GM19324 (cell line): ENCODE results near the gene FAM43A.

Experiments used
- ATAC-seq: cut with Tn5 transposase; IDR thresholded peaks from one replicate; pipeline ENCODE4 v1.9.1; 2021; ENCODE audit warnings: mild to moderate bottlenecking, moderate library complexity; ENCODE audit not compliant: unreplicated experiment, low FRiP score

The FAM43A gene

DNA sequence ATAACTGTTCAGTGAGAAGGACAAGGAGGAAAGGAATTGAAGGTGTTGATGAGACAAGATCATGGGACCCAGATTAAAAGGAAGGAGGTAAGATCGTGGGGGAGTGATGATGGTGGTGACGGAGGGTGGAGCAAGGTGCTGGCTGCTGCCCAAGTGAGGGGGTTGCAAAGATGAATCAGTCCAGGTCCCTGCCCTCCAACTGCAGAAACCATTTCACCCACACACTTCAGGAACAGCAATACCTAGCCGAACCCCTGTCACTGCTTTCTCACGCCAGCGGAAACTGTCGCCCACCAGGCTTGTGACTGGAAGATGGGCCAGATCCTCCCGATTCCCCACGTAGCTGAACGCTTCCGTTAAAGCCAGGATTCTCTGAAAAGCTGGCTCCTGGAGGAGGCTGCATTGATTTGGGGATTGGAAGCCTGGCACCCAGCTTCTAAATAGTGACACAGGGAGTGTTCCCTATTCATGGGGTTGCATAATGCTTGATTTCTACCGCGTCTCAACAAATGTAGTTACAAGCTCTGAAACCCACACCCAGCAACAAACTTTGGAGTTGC, 10.5 kb upstream of the FAM43A start:
- ATAC-seq: no peak

DNA sequence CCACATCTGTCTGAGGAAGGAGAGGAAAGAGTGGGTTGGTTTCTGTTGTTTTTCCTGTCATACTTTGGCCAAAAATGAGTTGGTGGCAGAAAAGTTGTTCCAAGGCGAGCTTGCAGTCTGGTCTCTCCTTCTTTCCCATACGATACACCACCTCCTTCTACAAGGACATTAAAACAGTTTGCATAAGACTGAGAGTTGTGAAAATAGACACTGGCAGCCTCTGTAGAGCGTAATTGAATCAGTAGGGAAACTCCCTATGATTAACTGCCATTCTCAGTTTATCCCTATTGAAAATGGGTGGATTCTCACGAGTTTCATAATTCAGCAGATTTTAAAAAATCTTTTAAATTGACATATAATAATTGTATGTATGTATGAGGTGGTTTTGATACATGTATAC, 10.0 kb upstream of the FAM43A start:
- no peak for ATAC-seq

GRCh38 chr3:194676471-194676870, 9.2 kb upstream of the FAM43A start:
- no peak for ATAC-seq

- ATAC-seq: no peak
Measured at GRCh38 chr3:194680888-194681615, 4.6 kb upstream of the FAM43A start.

DNA sequence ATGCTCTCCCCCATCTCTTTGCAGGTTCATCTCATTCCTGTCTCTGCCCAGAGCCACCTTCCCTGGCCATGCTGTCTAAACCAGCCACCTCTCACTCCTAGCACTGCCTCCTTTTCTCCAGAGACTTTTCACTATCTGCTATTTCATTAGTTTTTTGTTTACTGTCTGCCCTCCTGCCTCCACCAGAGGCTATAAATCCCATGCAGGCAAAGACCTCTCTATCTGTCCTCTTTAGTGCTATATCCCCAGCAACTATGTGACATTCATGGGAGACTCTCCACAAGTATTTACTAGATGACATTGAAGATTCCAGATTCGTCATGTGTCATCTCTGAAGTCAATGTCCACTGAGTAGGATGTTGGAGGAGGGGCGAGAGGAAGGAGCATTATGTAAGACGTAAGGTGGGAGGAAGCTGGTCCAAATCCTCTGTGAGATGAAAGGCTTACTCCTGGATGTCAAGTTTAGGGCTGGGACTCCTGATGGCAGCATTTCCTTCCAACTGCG, 3.4 kb upstream of the FAM43A start:
- ATAC-seq: no peak

DNA sequence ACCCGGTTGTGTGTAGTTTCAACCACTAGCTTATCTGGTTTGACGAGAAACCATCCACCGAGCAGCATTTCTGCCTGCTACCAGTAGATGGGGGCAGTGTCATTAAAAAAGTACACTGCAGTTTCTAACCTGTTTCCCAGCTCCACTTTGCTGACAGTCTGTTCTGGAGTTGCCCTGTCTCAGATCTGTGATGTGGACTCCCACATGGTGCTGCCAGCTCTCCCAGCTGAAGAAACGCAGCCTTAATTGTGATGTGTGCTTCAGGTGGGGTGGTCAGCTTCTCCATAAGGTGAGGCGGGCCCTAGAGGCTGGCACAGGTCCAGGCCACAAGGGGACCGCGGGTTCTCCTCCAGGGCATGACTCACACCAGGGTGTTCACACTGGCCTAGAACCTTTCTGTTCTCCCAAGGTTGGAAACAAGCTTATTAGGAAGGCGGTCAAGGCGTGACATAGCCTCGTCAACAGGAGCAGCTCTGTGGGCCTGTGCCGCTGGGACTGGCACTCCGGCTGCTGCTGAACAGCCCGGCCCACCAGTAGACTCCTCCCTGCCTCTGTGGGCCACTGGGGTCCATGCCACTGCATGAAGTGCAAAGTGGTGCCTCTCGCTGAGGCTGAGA, 2.9 kb upstream of the FAM43A start:
- ATAC-seq: peak; percentile 49

DNA sequence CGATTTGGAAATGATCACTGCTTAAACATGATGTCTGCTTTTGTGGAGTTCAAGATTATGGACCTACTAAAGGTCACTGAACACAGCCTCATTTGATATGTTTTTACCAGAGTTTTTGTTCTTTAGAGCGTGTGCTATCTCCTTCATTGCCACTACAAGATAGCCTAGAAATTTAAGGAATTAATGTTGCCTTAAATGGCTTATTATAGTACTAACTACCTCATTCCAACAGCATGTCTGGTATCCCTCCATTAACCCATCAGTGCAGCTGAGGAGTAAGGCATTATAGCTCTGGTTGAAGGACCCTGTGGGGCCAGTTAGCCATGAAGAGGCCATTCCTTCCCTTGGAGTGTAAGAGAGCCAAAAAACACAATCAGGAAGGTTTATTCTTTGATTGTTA, 2.3 kb upstream of the FAM43A start:
- ATAC-seq: no peak

DNA sequence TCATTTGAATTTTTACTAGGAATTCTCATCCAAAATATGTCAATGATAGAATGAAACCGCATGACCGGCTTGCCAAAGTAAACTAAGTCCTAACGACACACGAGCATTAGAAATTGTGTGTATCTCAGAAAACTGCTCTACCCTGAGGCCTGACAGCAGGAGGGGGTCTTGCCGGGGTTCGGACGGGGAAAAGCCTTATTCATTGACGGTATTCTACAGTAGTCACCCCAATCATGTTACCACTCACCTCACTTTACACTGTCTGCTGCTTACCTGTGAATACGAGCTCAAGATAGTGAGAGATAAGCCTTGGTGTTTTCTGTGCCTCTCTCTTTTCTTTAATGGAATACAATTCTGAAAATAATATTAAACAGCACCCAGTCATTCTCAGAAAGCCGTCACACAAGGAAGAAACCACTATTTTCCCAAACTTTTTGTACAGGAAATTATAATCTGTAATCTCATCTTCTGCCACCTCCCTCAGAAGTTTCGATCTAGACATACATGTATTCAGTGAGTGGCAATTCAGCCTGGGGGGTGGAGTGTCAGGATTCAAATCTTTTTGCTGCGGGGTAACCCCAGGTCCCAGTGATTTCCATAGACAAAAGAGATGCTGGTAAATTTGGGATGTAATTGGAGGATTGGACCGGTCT, 492 bp upstream of the FAM43A start:
- no peak for ATAC-seq

- ATAC-seq: no peak
Measured at GRCh38 chr3:194686414-194686815, 732 bp downstream of the FAM43A start.

- ATAC-seq: no peak
Measured at GRCh38 chr3:194686816-194687637, 1.3 kb downstream of the FAM43A start.

DNA sequence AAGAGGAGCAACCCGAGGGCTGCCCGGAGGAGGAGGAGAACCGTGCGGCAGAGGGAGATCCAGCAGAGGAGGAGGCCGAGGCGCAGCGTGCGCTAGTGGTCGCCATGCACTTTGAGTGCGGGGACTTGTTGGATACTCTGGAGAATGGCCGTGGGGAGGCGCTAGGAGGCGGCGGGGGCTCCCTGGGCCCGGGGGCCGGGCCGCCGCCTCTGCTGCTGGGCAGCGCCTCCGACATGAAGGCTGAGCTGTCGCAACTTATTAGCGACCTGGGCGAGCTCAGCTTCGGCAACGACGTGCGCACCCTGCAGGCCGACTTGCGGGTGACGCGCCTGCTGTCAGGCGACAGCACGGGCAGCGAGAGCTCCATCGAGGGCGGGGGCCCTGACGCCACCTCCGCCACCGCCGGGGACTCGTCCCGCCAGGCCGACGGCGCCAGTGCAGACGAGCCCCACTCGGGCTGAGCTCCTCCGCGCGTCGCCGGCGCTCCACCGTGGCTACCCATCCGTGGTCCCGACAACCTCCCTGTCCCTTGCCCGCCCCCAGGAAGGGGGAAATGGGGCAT, 2.0 kb downstream of the FAM43A start:
- ATAC-seq: no peak

DNA sequence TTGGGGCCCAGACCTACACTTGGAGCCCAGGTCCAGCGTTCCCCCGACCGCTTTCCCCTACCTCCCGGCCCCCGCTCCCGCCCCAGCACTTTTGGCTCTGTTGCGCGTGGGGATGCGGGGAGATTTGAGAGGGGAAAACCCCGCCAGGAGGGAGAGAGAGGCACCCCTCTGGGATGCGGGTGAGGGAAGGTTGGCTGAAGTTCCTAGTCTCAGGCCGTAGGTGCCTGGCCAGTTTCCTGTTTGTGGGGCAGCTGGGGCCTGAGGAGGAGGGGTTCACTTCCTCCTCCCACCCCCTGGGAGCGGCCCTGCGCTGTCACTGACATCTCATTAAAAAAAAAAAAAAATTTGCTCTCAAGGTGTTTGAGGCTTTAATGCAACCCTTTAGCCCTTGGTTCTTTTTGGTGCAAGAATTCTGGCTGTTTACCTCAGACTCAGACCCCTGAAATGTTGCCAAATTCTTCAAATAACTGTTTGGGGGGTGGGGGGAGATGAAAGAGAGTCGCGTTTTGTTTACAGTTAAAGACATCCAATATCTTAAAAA, 2.6 kb downstream of the FAM43A start:
- no peak for ATAC-seq

GRCh38 chr3:194688946-194689345, 3.3 kb downstream of the FAM43A start:
- ATAC-seq: no peak

DNA sequence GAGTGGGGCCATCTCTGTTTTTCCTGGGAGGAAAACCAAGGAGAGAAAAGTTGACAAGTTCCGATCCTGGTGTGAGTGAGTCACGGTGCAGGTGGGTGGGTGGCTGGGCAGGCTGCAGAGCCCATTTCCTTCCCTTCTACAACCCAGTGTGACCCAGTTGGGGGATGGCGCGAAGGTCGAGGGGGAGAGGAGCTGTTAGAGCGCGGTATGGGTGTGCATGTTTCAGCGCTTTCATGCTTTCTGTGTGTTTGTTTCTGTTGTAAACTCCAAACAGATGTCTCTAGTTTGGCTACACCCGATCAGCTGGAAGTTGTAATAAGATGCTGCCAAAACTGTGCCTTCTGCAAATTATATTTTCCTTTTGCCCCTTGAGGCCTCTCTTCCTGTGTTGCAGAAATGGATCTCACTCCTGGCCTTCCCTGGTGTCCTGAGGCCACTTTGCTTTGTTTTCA, 3.8 kb downstream of the FAM43A start:
- no peak for ATAC-seq

DNA sequence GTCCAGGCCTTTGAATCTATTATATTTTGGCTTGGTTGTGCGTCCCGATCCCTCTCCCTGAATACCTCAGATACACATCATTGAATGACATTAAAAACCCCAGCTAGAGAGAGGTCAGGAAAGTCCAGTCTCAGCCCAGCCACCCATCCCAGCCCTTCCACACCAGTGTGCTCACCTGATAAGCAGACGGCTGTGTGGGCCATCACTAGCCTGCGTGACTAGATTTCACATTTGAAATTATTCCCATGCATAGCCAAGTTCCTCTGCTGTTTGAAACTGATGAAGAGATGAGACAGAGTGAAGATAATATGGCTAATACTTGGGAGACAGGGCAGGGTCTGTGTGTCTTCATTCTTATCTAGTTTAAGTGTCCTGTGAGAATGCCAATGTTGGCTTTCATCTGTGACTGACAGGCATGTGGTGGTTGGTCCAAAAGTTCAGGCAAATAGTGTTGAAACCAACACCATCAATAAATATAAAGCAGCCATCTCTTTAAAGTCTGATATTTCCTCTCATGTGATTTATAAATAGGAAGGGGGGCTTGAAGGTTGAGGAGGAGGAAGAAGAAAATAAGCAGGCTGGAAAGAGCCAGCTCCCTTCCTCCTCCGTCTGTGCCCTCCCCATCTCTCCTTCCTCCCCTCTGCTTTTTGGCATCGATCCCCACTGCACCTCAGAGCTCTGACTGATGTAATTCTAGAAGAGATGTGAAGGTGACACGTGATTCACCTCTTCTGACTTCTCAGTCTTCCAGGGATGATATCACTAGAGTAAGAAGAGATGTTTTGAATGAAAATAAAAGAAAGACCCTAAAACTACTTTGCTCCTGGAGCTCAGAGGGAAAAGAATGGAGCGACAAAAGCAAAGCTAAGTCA, 5.1 kb downstream of the FAM43A start:
- ATAC-seq: no peak

DNA sequence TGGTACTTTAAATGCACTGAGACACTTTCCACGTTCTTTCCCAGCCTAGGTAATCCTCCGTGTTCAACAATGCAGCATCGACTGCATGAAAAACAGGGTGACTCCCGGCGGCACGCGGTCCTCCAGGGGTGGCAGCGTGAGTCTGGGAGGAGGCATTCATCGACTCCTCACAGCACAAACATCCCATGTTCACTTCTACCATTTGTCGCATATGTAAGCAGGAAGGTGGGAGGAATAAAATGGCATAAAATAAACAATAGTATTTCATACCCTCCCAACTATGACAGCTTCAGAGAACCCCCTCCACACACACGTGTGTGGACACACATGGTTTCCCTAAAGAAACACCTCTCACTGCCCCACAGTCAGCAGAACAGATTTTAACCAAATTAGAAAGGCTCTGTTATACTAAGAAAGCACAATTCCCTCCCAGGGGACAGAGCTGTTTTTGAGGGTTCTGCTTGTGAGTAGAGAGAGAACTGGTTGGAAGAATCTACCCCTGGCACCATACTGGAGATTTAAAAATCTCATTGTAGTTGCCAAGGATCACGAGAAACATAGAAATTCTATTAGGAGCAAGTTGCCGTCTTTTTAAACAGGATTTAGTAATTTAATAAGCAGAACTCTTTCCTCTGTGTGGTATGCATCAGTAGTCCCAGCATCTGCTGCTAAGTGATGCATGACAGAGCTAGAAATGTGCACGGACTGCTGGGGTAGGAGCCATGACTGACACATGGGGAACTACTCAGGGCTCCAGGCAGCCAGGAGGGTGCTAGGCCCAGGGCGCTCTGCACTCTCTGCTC, 6.0 kb downstream of the FAM43A start:
- ATAC-seq: peak; percentile 62

DNA sequence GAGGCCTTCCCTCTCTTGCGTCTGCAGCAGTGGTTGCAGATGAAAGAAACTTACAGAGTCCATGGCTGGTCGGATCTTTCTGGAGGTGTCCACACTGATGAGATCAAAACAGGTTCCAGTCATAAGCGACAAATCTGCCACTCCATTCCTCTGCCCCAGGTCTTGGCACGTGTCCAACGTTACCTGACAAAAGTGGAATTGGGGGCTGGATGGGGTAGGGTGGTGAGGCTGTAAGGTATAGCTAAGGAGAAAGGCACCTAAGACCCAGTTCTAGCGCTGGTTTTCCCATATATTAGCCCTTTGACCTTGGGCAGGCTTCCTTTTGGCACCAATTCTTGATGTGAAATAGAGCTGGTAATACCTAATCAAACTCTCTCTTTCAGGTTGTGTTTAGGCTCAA, 11.0 kb downstream of the FAM43A start:
- ATAC-seq: no peak

DNA sequence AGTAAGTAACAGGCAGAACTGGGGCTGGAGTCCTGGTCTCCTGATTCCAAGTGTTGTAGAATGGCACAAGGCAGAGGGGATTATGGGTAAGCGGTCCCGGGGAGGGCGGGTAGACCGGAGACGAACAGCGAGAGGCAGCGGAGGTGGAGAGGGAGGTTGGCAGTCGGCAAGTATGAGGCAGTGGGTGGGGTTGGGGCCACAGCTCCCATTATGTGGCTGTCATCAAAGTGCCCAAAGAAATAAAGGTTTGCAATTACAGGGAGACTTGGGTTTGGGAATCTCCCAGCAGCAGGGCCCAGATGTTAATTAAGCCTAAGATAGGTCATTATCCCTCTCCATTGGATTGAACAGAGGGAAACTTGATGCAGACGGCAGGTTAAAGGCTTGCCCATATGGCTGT, 16.9 kb downstream of the FAM43A start:
- no peak for ATAC-seq
